Neural cell (in vitro differentiated cells): Measurements from ENCODE around the gene HSD17B2. TPM values are rescaled to one million over a fixed set of nuclear protein-coding genes. Genes with fewer than 3 reads are reported as not detected.

Experiments
- H2AFZ ChIP-seq: fragments of 200-600, 300-800 bp; sonication (generic), shearing (Covaris generic); 2 replicates; pipeline ENCODE4 v1.6.0; 2014; ENCODE audit warnings: low read depth, mild to moderate bottlenecking, antibody characterized with exemption, low read length, moderate library complexity
- H3F3A ChIP-seq: fragments of 200-600 bp; shearing (Covaris generic); 2 replicates; pipeline ENCODE4 v1.6.1; 2016; ENCODE audit warnings: mild to moderate bottlenecking, moderate library complexity, mixed read lengths, antibody characterized with exemption, low read length; ENCODE audit not compliant: insufficient read depth, poor library complexity, severe bottlenecking
- H3K27ac ChIP-seq: fragments of 200-600, 300-800 bp; sonication (generic), shearing (Covaris generic); 2 replicates; pipeline ENCODE4 v1.5.1; 2014; ENCODE audit warnings: mild to moderate bottlenecking, low read length, moderate library complexity
- H3K27me3 ChIP-seq: fragments of 300-800, 200-600 bp; sonication (generic), shearing (Covaris generic); 2 replicates; pipeline ENCODE4 v1.6.0; 2014; ENCODE audit warnings: mild to moderate bottlenecking, low read depth, low read length, moderate library complexity; ENCODE audit not compliant: insufficient read depth
- H3K36me3 ChIP-seq: fragments of 300-800, 200-600 bp; sonication (generic), shearing (Covaris generic); 2 replicates; pipeline ENCODE4 v1.5.1; 2014; ENCODE audit warnings: mild to moderate bottlenecking, antibody characterized with exemption, low read length, moderate library complexity; ENCODE audit not compliant: insufficient read depth
- H3K4me2 ChIP-seq: fragments of 300-800, 200-600 bp; sonication (generic), shearing (Covaris generic); 2 replicates; pipeline ENCODE4 v1.6.0; 2014; ENCODE audit warnings: mild to moderate bottlenecking, low read length
- H3K4me3 ChIP-seq: fragments of 300-800, 200-600 bp; sonication (generic), shearing (Covaris generic); 2 replicates; pipeline ENCODE4 v1.5.1; 2014; ENCODE audit warnings: mild to moderate bottlenecking, low read length, moderate library complexity
- H3K79me2 ChIP-seq: fragments of 200-600 bp; shearing (Covaris generic); replicated peaks from 2 replicates; pipeline ENCODE4 v1.6.0; 2014; ENCODE audit warnings: mild to moderate bottlenecking, low read length, moderate library complexity; ENCODE audit not compliant: insufficient read depth
- H3K9ac ChIP-seq: fragments of 300-800, 200-600 bp; sonication (generic), shearing (Covaris generic); 2 replicates; pipeline ENCODE4 v1.6.1; 2016; ENCODE audit warnings: mild to moderate bottlenecking, low read length, mixed read lengths
- H3K9me2 ChIP-seq: fragments of 200-600 bp; shearing (Covaris generic); 2 replicates; pipeline ENCODE4 v1.6.1; 2016; ENCODE audit warnings: mild to moderate bottlenecking, low read length, mixed read lengths; ENCODE audit not compliant: insufficient read depth
- H3K9me3 ChIP-seq: fragments of 200-600, 300-800 bp; sonication (generic), shearing (Covaris generic); 2 replicates; pipeline ENCODE4 v1.6.1; 2016; ENCODE audit warnings: mild to moderate bottlenecking, mixed run types, low read length, moderate library complexity, mixed read lengths
- H4K20me1 ChIP-seq: fragments of 200-600 bp; shearing (Covaris generic); 2 replicates; pipeline ENCODE4 v1.6.1; 2016; ENCODE audit warnings: mild to moderate bottlenecking, mixed run types; ENCODE audit not compliant: insufficient read depth
- CTCF ChIP-seq: fragments of 450-650 bp; IDR thresholded peaks from 2 replicates; pipeline ENCODE4 v1.5.1; 2014; ENCODE audit warnings: antibody characterized with exemption, mild to moderate bottlenecking, moderate library complexity; ENCODE audit not compliant: poor library complexity, severe bottlenecking
- EP300 ChIP-seq: fragments of 450-650 bp; conservative IDR thresholded peaks from 2 replicates; pipeline ENCODE4 v1.6.1; 2014; ENCODE audit warnings: antibody characterized with exemption, mild to moderate bottlenecking, moderate library complexity; ENCODE audit not compliant: poor library complexity, severe bottlenecking
- EZH2 ChIP-seq: fragments of 200-600, 300-800 bp; shearing (Covaris generic), sonication (generic); IDR thresholded peaks from 2 replicates; pipeline ENCODE4 v1.6.1; 2014; ENCODE audit warnings: antibody characterized with exemption, low read length, borderline replicate concordance, mild to moderate bottlenecking; ENCODE audit not compliant: insufficient read depth, poor library complexity, severe bottlenecking
- MXI1 ChIP-seq: fragments of 450-650 bp; conservative IDR thresholded peaks from 2 replicates; pipeline ENCODE4 v1.6.1; 2014; ENCODE audit warnings: antibody characterized with exemption, mild to moderate bottlenecking; ENCODE audit not compliant: poor library complexity, severe bottlenecking
- POLR2AphosphoS5 ChIP-seq: IDR thresholded peaks from 2 replicates; pipeline ENCODE4 v1.6.1; 2012
- RAD21 ChIP-seq: fragments of 450-650 bp; conservative IDR thresholded peaks from 2 replicates; pipeline ENCODE4 v1.6.1; 2014; ENCODE audit warnings: antibody characterized with exemption, mild to moderate bottlenecking, moderate library complexity
- REST ChIP-seq: IDR thresholded peaks from 2 replicates; pipeline ENCODE4 v1.6.1; 2012; ENCODE audit warnings: borderline replicate concordance
- SMC3 ChIP-seq: fragments of 450-650 bp; conservative IDR thresholded peaks from 2 replicates; pipeline ENCODE4 v1.6.1; 2014; ENCODE audit warnings: antibody characterized with exemption, mild to moderate bottlenecking, moderate library complexity; ENCODE audit not compliant: poor library complexity
- TAF1 ChIP-seq: IDR thresholded peaks from 2 replicates; pipeline ENCODE4 v1.6.1; 2012; ENCODE audit warnings: low read depth
- polyA plus RNA-seq: library from polyadenylated mRNA; depleted of rRNA; stranded (reverse); fragments of >200 nt; gene quantifications from 2 replicates; pipeline ENCODE4 v1.2.3, GENCODE V29; 2014

Gene HSD17B2
- polyA plus RNA-seq, 1 donor from 2014 or later = not detected

- Histone ChIP-seq H3K9me2 (no peaks in the 10 kb centered on the region), H3K9ac (no peak overlapping the region), H3K36me3 (no peaks in the 10 kb centered on the region), H2AFZ (no peak overlapping the region), H3K27me3 (no peaks in the 10 kb centered on the region), H3K9me3 (no peaks in the 10 kb centered on the region), H3K4me2 (no peak overlapping the region), H3K27ac (no peak overlapping the region), H4K20me1 (no peaks in the 10 kb centered on the region), H3K79me2 (no peaks in the 10 kb centered on the region), H3F3A (no peaks in the 10 kb centered on the region), H3K4me3 (no peak overlapping the region)
- TF ChIP-seq REST = no peak
- TF ChIP-seq MXI1 = no peak
- no peak for TF ChIP-seq CTCF
- no peak for TF ChIP-seq EP300
- TF ChIP-seq SMC3 = no peak
- TF ChIP-seq TAF1 = no peak
- TF ChIP-seq EZH2 = no peak
- TF ChIP-seq RAD21 = no peak
- no peak for TF ChIP-seq POLR2AphosphoS5
These were observed 32.2 kb upstream of the HSD17B2 start for GRCh38 chr16:82002831-82003230.

GRCh38 chr16:82004601-82005000 lies 30.5 kb upstream of the HSD17B2 start:
- Histone ChIP-seq H4K20me1 (no peaks in the 10 kb centered on the region), H3K36me3 (no peaks in the 10 kb centered on the region), H3K27me3 (no peaks in the 10 kb centered on the region), H3K4me2 (no peak overlapping the region), H3K9me2 (no peaks in the 10 kb centered on the region), H3K4me3 (no peak overlapping the region), H3K9me3 (no peaks in the 10 kb centered on the region), H3F3A (no peaks in the 10 kb centered on the region), H2AFZ (no peak overlapping the region), H3K79me2 (no peaks in the 10 kb centered on the region), H3K27ac (no peak overlapping the region), H3K9ac (no peak overlapping the region)
- no peak for TF ChIP-seq POLR2AphosphoS5
- no peak for TF ChIP-seq CTCF
- no peak for TF ChIP-seq EP300
- no peak for TF ChIP-seq REST
- no peak for TF ChIP-seq SMC3
- TF ChIP-seq RAD21 = no peak
- TF ChIP-seq MXI1 = no peak
- no peak for TF ChIP-seq EZH2
- no peak for TF ChIP-seq TAF1
